CD14-positive monocyte (primary cell): ENCODE measurements around the gene RBMS3. TPM values are rescaled to one million over a fixed set of nuclear protein-coding genes. Genes with fewer than 3 reads are reported as not detected.
"Not testable (repeated sequence)": the region's sequence is repeated elsewhere in the genome, so short reads cannot be mapped to it uniquely, and the experiment has no call there.

Experiments used
- DNase-seq, 3 donors: peaks; one replicate each; pipeline ENCODE4 v3.0.0-alpha.2; 2011 to 2022
- H2AFZ ChIP-seq: 2 replicates; pipeline ENCODE4 v1.6.0; 2012; ENCODE audit warnings: mild to moderate bottlenecking, low read depth, low read length, inconsistent platforms; ENCODE audit not compliant: insufficient read depth, poor library complexity, severe bottlenecking
- H3K27ac ChIP-seq, 2 donors: 1 replicate in 1 of 2; 2 replicates in 1 of 2; pipeline ENCODE4 v1.5.1; 2012 to 2013; ENCODE audit warnings: low read length in 2 of 2, control low read depth in 1 of 2, inconsistent platforms in 1 of 2, low read depth in 1 of 2, mild to moderate bottlenecking in 1 of 2
- H3K27me3 ChIP-seq, 2 donors: one replicate each; pipeline versions ENCODE4 v1.6.0 to v1.6.1; 2011 to 2013; ENCODE audit warnings: low read length in 2 of 2; ENCODE audit not compliant: control insufficient read depth in 2 of 2, insufficient read depth in 2 of 2
- H3K36me3 ChIP-seq, 2 donors: replicated peaks in 1 of 2; 1 replicate in 1 of 2; 2 replicates in 1 of 2; pipeline versions ENCODE4 v1.5.1 to v1.6.1; 2012 to 2013; ENCODE audit warnings: low read length in 2 of 2, control low read depth in 1 of 2, inconsistent platforms in 1 of 2, mild to moderate bottlenecking in 1 of 2; ENCODE audit not compliant: insufficient read depth in 2 of 2, control insufficient read depth in 1 of 2
- H3K4me1 ChIP-seq, 2 donors: 1 replicate in 1 of 2; 2 replicates in 1 of 2; pipeline versions ENCODE4 v1.5.1 to v1.6.1; 2012 to 2013; ENCODE audit warnings: low read length in 2 of 2, control low read depth in 1 of 2, inconsistent platforms in 1 of 2, mild to moderate bottlenecking in 1 of 2, moderate library complexity in 1 of 2; ENCODE audit not compliant: insufficient read depth in 2 of 2, control insufficient read depth in 1 of 2
- H3K4me2 ChIP-seq: replicated peaks from 2 replicates; pipeline ENCODE3; 2012; ENCODE audit warnings: low read length, moderate library complexity, mild to moderate bottlenecking; ENCODE audit not compliant: poor library complexity, severe bottlenecking; ENCODE audit errors: extremely low read depth
- H3K4me3 ChIP-seq, 3 experiments: fragments of 200-600 bp in 1 of 3; sonication (generic) in 1 of 3; replicated peaks in 1 of 3; 1 replicate in 2 of 3; 2 replicates in 1 of 3; pipeline ENCODE4 v1.5.1; 2011 to 2013; ENCODE audit warnings: low read length in 3 of 3, mild to moderate bottlenecking in 3 of 3, control low read depth in 2 of 3, low read depth in 2 of 3, inconsistent platforms in 1 of 3, moderate library complexity in 1 of 3
- H3K79me2 ChIP-seq: 2 replicates; pipeline ENCODE4 v1.6.0; 2012; ENCODE audit warnings: mild to moderate bottlenecking, control low read depth, inconsistent platforms, low read length, moderate library complexity; ENCODE audit not compliant: insufficient read depth
- H3K9ac ChIP-seq: 2 replicates; pipeline ENCODE4 v1.6.0; 2017; ENCODE audit warnings: low read length, mild to moderate bottlenecking; ENCODE audit not compliant: insufficient read depth, poor library complexity, severe bottlenecking
- H3K9me3 ChIP-seq, 2 donors: replicated peaks in 1 of 2; 1 replicate in 1 of 2; 2 replicates in 1 of 2; pipeline versions ENCODE4 v1.5.1 to v1.6.1; 2012 to 2013; ENCODE audit warnings: low read length in 2 of 2, control low read depth in 1 of 2; ENCODE audit not compliant: control insufficient read depth in 1 of 2, insufficient read depth in 1 of 2
- H4K20me1 ChIP-seq: 2 replicates; pipeline ENCODE4 v1.6.0; 2012; ENCODE audit warnings: mild to moderate bottlenecking, low read length, control low read depth, moderate library complexity; ENCODE audit not compliant: insufficient read depth
- H3K27ac Mint-ChIP-seq, 7 donors: one replicate each; pipeline ENCODE4 v1.8.0; 2020; ENCODE audit warnings: mild to moderate bottlenecking in 7 of 7, mixed read lengths in 7 of 7, moderate library complexity in 6 of 7, inconsistent platforms in 2 of 7
- H3K27me3 Mint-ChIP-seq, 3 donors: one replicate each; pipeline ENCODE4 v1.8.0; 2021 to 2022; ENCODE audit warnings: low read depth in 3 of 3, mild to moderate bottlenecking in 3 of 3, mixed read lengths in 3 of 3, moderate library complexity in 3 of 3, inconsistent platforms in 1 of 3
- H3K36me3 Mint-ChIP-seq, 2 donors: one replicate each; pipeline ENCODE4 v1.8.0; 2020; ENCODE audit warnings: mixed read lengths in 2 of 2, inconsistent platforms in 1 of 2, mild to moderate bottlenecking in 1 of 2
- H3K4me1 Mint-ChIP-seq: one replicate; pipeline ENCODE4 v1.8.0; 2020; ENCODE audit warnings: mild to moderate bottlenecking, mixed read lengths
- H3K4me3 Mint-ChIP-seq, 2 donors: one replicate each; pipeline ENCODE4 v1.8.0; 2020; ENCODE audit warnings: mild to moderate bottlenecking in 2 of 2, mixed read lengths in 2 of 2, moderate library complexity in 1 of 2
- H3K9me3 Mint-ChIP-seq, 7 donors: one replicate each; pipeline ENCODE4 v1.8.0; 2020 to 2022; ENCODE audit warnings: mixed read lengths in 7 of 7, mild to moderate bottlenecking in 6 of 7, moderate library complexity in 6 of 7, inconsistent platforms in 2 of 7
- CTCF ChIP-seq: fragments of 200-600 bp; IDR thresholded peaks from one replicate; pipeline ENCODE4 v1.8.0; 2022; ENCODE audit warnings: antibody characterized with exemption, mild to moderate bottlenecking
- WGBS: methylation state at CpG from one replicate; pipeline ENCODE4 v1.1.5; 2013; ENCODE audit warnings: missing lambda C conversion rate; ENCODE audit not compliant: insufficient coverage; 5-methylcytosine and 5-hydroxymethylcytosine counted together
- intact Hi-C, 2 donors: fragments of 100-400 bp; cut with micrococcal nuclease; formaldehyde crosslinking; loops; one replicate each; pipeline versions ENCODE4 v1.15.0 to v1.15.1; 2023
- polyA plus RNA-seq, 3 donors: library from polyadenylated mRNA; depleted of rRNA in 1 of 3; unstranded in 2 of 3; stranded (reverse) in 1 of 3; fragments of 300-500 nt in 2 of 3; fragments of >200 nt in 1 of 3; fragmentation: Illumina TruSeq in 2 of 3; gene quantifications; 1 replicate in 2 of 3; 2 replicates in 1 of 3; pipeline ENCODE4 v1.2.3, GENCODE V29; 2012 to 2021

RBMS3 gene
- polyA plus RNA-seq, 3 donors, result not detected

- DNase-seq, result no peak
- no peak overlapping the region for H3K27ac Mint-ChIP-seq
- no peak for TF ChIP-seq CTCF
- H3K4me2 ChIP-seq, result no peak overlapping the region
- peaks cover 0 to 2% (median 0%) of the 10 kb centered on the region in 3 donors for H3K27me3 Mint-ChIP-seq
- H3K79me2 ChIP-seq, result no peaks in the 10 kb centered on the region
- peaks cover 2 to 12% (median 4%) of the 10 kb centered on the region in 7 donors for H3K9me3 Mint-ChIP-seq
- no peaks in the 10 kb centered on the region for H3K9me3 ChIP-seq
- no peaks in the 10 kb centered on the region for H4K20me1 ChIP-seq
- H3K4me3 ChIP-seq, result no peak overlapping the region
- no peaks in the 10 kb centered on the region for H3K36me3 Mint-ChIP-seq
- no peaks in the 10 kb centered on the region for H3K27me3 ChIP-seq
- no peaks in the 10 kb centered on the region for H3K36me3 ChIP-seq
- no peak overlapping the region for H3K9ac ChIP-seq
- no peaks in the 10 kb centered on the region for H3K4me1 Mint-ChIP-seq
- no CpG with 5 or more reads among the region's 2 CpGs for WGBS
- no peaks in the 10 kb centered on the region for H3K4me1 ChIP-seq
- no peak overlapping the region for H2AFZ ChIP-seq
- H3K27ac ChIP-seq, result no peak overlapping the region
- H3K4me3 Mint-ChIP-seq, result no peak overlapping the region
- intact Hi-C loops, result no loop called here
Observed at GRCh38 chr3:29668233-29668632, 387.4 kb downstream of the RBMS3 start.

- Mint-ChIP-seq H3K9me3 (peaks cover 2 to 12% (median 4%) of the 10 kb centered on the region in 7 donors), H3K4me1 (no peaks in the 10 kb centered on the region), H3K4me3 (no peak overlapping the region), H3K27me3 (peaks cover 0 to 2% (median 0%) of the 10 kb centered on the region in 3 donors), H3K27ac (no peak overlapping the region), H3K36me3 (no peaks in the 10 kb centered on the region)
- H3K9me3 ChIP-seq, result no peaks in the 10 kb centered on the region
- no peaks in the 10 kb centered on the region for H4K20me1 ChIP-seq
- no peak overlapping the region for H3K27ac ChIP-seq
- no peak for TF ChIP-seq CTCF
- H3K79me2 ChIP-seq, result no peaks in the 10 kb centered on the region
- no peaks in the 10 kb centered on the region for H3K4me1 ChIP-seq
- intact Hi-C loops, result no loop called here
- H3K36me3 ChIP-seq, result no peaks in the 10 kb centered on the region
- H3K9ac ChIP-seq, result no peak overlapping the region
- 100% methylated on average over 1 of the region's 2 CpGs for WGBS
- no peak for DNase-seq
- H3K4me2 ChIP-seq, result no peak overlapping the region
- no peaks in the 10 kb centered on the region for H3K27me3 ChIP-seq
- no peak overlapping the region for H3K4me3 ChIP-seq
- H2AFZ ChIP-seq, result no peak overlapping the region
Observed at GRCh38 chr3:29668728-29669127, 387.9 kb downstream of the RBMS3 start.

GRCh38 chr3:29670476-29670875 is 389.6 kb downstream of the RBMS3 start:
- DNase-seq, H4K20me1 ChIP-seq, H3K27ac Mint-ChIP-seq, H3K9me3 ChIP-seq, H3K27me3 Mint-ChIP-seq, H3K4me3 Mint-ChIP-seq, H3K79me2 ChIP-seq, H3K36me3 ChIP-seq, intact Hi-C loops, H2AFZ ChIP-seq, H3K27ac ChIP-seq, H3K4me1 Mint-ChIP-seq, H3K4me1 ChIP-seq, H3K4me2 ChIP-seq, H3K36me3 Mint-ChIP-seq, H3K9ac ChIP-seq, H3K27me3 ChIP-seq, H3K4me3 ChIP-seq: not testable (repeated sequence)
- WGBS, result 86% methylated on average over 7 of the region's 7 CpGs
- peaks cover 2 to 14% (median 4%) of the 10 kb centered on the region in 7 donors for H3K9me3 Mint-ChIP-seq
